Tibial artery (tissue), 4 donors: ENCODE measurements around the gene CAPZA3.

Experiments used
- DNase-seq, 2 donors: peaks; one replicate each; pipeline ENCODE4 v3.0.0-alpha.2; 2019
- H3K27ac ChIP-seq, 2 donors: fragments of 200-600 bp; sonication (generic) in 1 of 2; 1 replicate in 1 of 2; 2 replicates in 1 of 2; pipeline ENCODE4 v1.5.1; 2018 to 2019; ENCODE audit warnings: mild to moderate bottlenecking in 1 of 2
- H3K27me3 ChIP-seq, 2 donors: fragments of 200-600 bp; sonication (generic) in 1 of 2; one replicate each; pipeline versions ENCODE4 v1.5.1 to v1.6.0; 2016 to 2019
- H3K36me3 ChIP-seq, 3 donors: fragments of 200-600 bp; sonication (generic) in 2 of 3; one replicate each; pipeline ENCODE4 v1.5.1; 2016 to 2019; ENCODE audit warnings: mild to moderate bottlenecking in 2 of 3
- H3K4me1 ChIP-seq, 4 donors: fragments of 200-600 bp; sonication (generic) in 2 of 4; 1 replicate in 3 of 4; 2 replicates in 1 of 4; pipeline ENCODE4 v1.5.1; 2016 to 2019
- H3K4me3 ChIP-seq, 2 donors: fragments of 200-600 bp; sonication (generic) in 1 of 2; 1 replicate in 1 of 2; 2 replicates in 1 of 2; pipeline ENCODE4 v1.5.1; 2018 to 2019; ENCODE audit warnings: mild to moderate bottlenecking in 2 of 2
- H3K9me3 ChIP-seq, 3 donors: fragments of 200-600 bp; sonication (generic) in 1 of 3; one replicate each; pipeline ENCODE4 v1.5.1; 2016 to 2019
- CTCF ChIP-seq, 2 experiments: fragments of 200-600 bp in 1 of 2; fragments of 450-650 bp in 1 of 2; IDR thresholded peaks; one replicate each; pipeline ENCODE4 v1.5.1; 2017 to 2019; ENCODE audit warnings: antibody characterized with exemption in 2 of 2, mild to moderate bottlenecking in 1 of 2, moderate library complexity in 1 of 2
- intact Hi-C: fragments of 100-400 bp; cut with DNase I; formaldehyde crosslinking; loops from one replicate; pipeline ENCODE4 v1.15.0; 2023; ENCODE audit warnings: low total_unique reads

The CAPZA3 gene

GRCh38 chr12:18703321-18703720 is 34.6 kb upstream of the CAPZA3 start:
- Histone ChIP-seq H3K27me3 (no peaks in the 10 kb centered on the region), H3K9me3 (no peaks in the 10 kb centered on the region), H3K4me1 (peaks cover 0 to 9% (median 0%) of the 10 kb centered on the region in 4 donors), H3K27ac (no peak overlapping the region), H3K36me3 (no peaks in the 10 kb centered on the region), H3K4me3 (no peak overlapping the region)
- TF ChIP-seq CTCF (IDR thresholded peaks at IDR 0.05): no peak
- intact Hi-C loops: no loop called here
- DNase-seq: no peak

DNA sequence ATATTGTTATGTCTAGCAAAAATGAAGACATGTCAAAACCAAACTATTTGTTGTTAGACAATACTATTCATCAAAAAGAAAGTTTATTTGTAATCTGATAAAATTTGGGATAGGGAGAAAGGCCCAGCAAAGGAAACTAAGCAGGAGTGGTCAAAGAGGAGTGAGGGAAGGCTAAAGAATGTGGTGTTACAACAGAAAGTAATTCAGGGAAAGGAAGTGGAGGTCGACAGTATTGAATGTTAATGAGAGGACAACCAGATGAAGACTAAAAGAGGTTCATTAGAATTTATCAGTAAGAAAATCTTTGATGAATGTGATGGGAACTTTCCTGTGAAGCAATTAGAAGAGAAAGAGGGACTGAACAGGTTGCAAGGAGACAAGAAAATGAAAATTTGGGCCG is 34.0 kb upstream of the CAPZA3 start:
- no peaks in the 10 kb centered on the region for H3K36me3 ChIP-seq
- H3K4me3 ChIP-seq: no peak overlapping the region
- H3K27me3 ChIP-seq: no peaks in the 10 kb centered on the region
- no peak for DNase-seq
- no peaks in the 10 kb centered on the region for H3K9me3 ChIP-seq
- TF ChIP-seq CTCF (IDR thresholded peaks at IDR 0.05): no peak
- H3K27ac ChIP-seq: no peak overlapping the region
- H3K4me1 ChIP-seq: peaks cover 0 to 9% (median 0%) of the 10 kb centered on the region in 4 donors
- intact Hi-C loops: no loop called here

DNA sequence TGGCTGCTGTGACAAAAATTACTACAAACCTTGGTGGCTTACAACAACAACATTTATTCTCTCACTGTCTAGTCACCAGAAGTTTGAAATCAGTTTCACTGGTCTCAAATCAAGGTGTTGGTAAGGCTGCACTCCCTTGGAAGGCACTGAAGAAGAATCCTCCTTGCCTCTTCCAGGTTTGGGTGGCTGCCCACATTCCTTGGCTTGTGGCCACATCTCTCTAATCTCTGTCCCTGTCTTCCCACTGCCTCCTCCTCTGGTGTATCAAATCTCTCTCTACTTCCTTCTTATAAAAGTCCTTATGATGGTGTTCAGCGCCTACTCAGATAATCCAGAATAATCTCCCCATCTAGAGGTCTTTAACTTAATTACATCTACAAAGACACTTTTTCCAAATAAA is 31.1 kb upstream of the CAPZA3 start:
- intact Hi-C loops: no loop called here
- no peaks in the 10 kb centered on the region for H3K27me3 ChIP-seq
- no peaks in the 10 kb centered on the region for H3K9me3 ChIP-seq
- no peak for TF ChIP-seq CTCF (IDR thresholded peaks at IDR 0.05)
- no peak overlapping the region for H3K27ac ChIP-seq
- no peak overlapping the region for H3K4me3 ChIP-seq
- H3K4me1 ChIP-seq: no peaks in the 10 kb centered on the region
- no peak for DNase-seq
- H3K36me3 ChIP-seq: no peaks in the 10 kb centered on the region

DNA sequence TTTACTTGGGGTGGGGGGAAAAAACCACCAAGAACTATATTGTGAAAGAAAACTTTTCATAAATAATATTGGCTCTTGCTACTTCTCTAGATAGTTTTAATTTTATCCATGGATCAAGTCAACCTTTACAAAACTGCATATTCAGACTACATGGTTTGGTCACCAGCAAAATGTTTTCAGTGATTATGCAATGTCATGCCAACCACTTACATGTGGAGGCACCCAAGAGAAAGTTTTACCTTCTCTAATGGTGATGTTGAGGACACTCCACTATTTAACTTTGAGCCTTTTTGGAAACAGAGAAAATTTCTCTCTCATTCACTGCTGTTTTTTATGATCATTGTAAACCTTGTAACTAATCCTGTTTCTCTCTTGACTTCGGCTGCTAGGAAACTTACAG is 21.7 kb upstream of the CAPZA3 start:
- Histone ChIP-seq H3K4me3 (no peak overlapping the region), H3K27ac (no peak overlapping the region), H3K9me3 (no peaks in the 10 kb centered on the region), H3K27me3 (no peaks in the 10 kb centered on the region), H3K36me3 (no peaks in the 10 kb centered on the region), H3K4me1 (no peaks in the 10 kb centered on the region)
- intact Hi-C loops: no loop called here
- DNase-seq: no peak
- TF ChIP-seq CTCF (IDR thresholded peaks at IDR 0.05): no peak

DNA sequence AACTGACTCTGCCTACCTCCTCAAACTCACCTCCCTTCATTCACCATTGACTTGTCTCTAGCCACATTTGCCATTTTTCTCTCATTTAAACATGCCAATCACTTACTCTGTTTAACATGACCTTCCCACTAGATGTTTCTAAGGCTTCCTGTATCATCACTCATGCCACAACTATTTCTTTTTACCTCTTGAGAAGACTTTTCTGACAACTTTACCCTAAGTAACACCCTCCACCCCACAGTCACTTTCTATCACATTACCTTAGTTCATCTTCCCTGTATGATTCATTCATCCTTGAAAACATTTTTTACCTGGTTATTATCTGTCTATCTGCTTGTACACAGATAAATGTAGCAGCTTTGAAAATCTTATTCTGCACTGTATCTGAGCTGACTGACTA is 19.5 kb upstream of the CAPZA3 start:
- Histone ChIP-seq H3K27ac (no peak overlapping the region), H3K9me3 (no peaks in the 10 kb centered on the region), H3K4me1 (no peaks in the 10 kb centered on the region), H3K4me3 (no peak overlapping the region), H3K36me3 (no peaks in the 10 kb centered on the region), H3K27me3 (no peaks in the 10 kb centered on the region)
- no peak for TF ChIP-seq CTCF (IDR thresholded peaks at IDR 0.05)
- intact Hi-C loops: no loop called here
- DNase-seq: no peak

DNA sequence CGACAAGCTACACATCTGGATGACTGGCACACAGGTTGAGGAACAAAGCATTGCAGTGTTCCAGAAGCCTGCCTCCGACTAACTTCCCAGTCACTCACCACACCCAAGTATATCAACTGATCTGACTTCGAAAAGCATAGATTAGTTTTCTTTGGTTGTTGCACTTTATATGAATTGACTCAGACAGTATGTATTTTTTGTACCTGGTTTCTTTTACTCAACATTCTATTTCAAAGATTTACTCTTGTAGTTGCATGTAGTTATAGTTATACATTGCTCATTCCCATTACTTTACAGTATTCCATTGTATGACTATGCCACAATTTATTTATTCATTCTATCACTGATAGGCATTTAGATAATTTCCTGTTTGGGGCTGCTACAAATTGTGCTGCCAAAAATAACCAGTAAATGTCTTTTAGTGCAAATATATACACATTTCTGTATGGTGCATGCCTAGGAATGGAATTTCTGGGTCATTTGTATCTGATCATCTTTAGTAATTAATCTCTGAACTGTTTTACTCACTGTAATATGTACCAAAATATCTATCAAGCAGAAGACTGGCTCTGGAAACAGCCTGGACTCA is 17.9 kb upstream of the CAPZA3 start:
- Histone ChIP-seq H3K9me3 (no peaks in the 10 kb centered on the region), H3K36me3 (no peaks in the 10 kb centered on the region), H3K4me3 (no peak overlapping the region), H3K27ac (no peak overlapping the region), H3K27me3 (no peaks in the 10 kb centered on the region), H3K4me1 (no peaks in the 10 kb centered on the region)
- TF ChIP-seq CTCF (IDR thresholded peaks at IDR 0.05): no peak
- no peak for DNase-seq
- intact Hi-C loops: no loop called here
